Measurements from ENCODE around the gene SV2C.

Gene SV2C

DNA sequence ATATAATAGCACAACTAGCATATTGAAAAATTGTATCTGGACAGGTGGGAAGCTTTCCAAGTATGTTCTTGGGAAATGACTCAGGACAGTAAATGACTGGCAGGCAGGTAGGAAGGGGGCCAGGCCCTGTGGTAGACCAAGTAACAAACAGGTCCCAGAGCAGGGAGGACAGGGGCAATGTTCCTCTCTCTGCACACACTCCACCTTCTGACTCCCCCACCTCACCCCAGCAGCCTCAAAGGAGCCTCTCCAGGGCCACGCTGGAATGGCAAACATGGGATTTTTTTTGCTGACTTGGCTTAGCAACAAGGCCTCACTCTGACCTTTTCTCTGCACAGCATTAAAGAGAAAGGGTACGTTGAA lies 288.8 kb downstream of the SV2C start:
- Histone ChIP-seq H3K79me2 (ENCODE audit: control insufficient read depth, insufficient read depth, low read length, poor library complexity) (no peaks in the 10 kb centered on the region), H3K14ac (ENCODE audit: low read length) (no peak overlapping the region), H3K23ac (ENCODE audit: low read length) (no peak overlapping the region), H4K8ac (ENCODE audit: low read depth, low read length) (no peak overlapping the region), H2BK5ac (ENCODE audit: low read depth, low read length, poor library complexity) (no peak overlapping the region), H3K27ac (ENCODE audit: low read depth, low read length) (peak overlapping the region; percentile 55), H3K27me3 (ENCODE audit: insufficient read depth, low read length) (no peaks in the 10 kb centered on the region), H2AFZ (ENCODE audit: insufficient read depth, low read length, poor library complexity) (no peak overlapping the region), H3K9ac (ENCODE audit: low read length) (no peak overlapping the region), H3K18ac (ENCODE audit: low read length) (no peak overlapping the region), H3K36me3 (ENCODE audit: control insufficient read depth in 1 of 2, insufficient read depth in 2 of 2, low read length in 2 of 2) (no peaks in the 10 kb centered on the region), H4K91ac (ENCODE audit: low read depth, low read length) (peak overlapping the region; percentile 50), H3K4ac (ENCODE audit: low read depth, low read length) (no peak overlapping the region), H4K12ac (ENCODE audit: low read depth, low read length) (no peak overlapping the region), H2AK5ac (ENCODE audit: low read length) (no peak overlapping the region), H3K4me1 (ENCODE audit: control insufficient read depth in 1 of 2, insufficient read depth in 2 of 2, low read length in 2 of 2) (peaks cover 8 to 13% of the 10 kb centered on the region in 2 experiments), H2BK12ac (ENCODE audit: low read length) (no peak overlapping the region), H3K9me3 (ENCODE audit: insufficient read depth, low read depth, low read length) (no peaks in the 10 kb centered on the region), H3K4me2 (ENCODE audit: low read length) (no peak overlapping the region), H3K79me1 (ENCODE audit: low read length) (peaks cover 7% of the 10 kb centered on the region), H3K4me3 (ENCODE audit: low read depth, low read length) (no peak overlapping the region), H2BK120ac (ENCODE audit: insufficient read depth, low read length, poor library complexity) (peak overlapping the region; percentile 56)
- no CpG with 5 or more reads among the region's 2 CpGs for WGBS (ENCODE audit: extremely low coverage, insufficient coverage, insufficient read length)
- DNase-seq = no peak

DNA sequence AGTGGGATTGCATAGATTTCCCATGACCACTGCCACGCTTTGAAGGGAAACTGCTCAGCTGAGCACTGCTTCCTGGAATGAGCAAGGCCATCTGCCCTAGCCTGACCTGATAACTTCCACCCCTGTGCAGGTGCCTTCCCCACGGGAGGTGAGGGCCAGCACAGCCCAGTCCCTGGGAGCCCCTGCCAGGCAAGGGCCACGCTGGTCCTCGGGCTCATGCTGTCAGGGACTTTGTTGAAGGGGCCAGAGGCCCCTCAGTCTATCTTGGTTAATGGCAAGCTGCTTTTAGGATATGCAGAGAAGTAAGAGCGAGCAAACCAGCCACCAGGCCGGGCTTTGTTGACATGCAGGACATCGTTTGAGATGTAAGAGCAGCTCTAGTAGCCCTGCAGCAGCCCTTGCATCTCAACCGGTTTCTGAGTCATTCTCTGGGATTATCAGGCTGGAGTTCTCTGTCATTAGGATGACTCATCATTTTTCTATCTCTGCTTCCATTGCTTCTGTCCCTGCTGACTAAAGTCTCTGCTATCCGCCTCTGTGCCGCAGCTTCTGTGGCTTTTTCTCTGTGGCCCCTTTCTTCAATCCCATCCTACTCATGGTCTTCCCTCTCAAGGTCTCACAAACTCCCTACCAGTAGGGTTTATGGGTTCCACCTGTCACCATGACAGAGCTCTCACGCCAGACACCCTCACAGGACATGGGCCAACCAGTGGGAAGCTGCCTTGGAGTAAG lies 289.3 kb downstream of the SV2C start:
- Histone ChIP-seq H3K14ac (ENCODE audit: low read length) (peak overlapping the region; percentile 45), H2AFZ (ENCODE audit: insufficient read depth, low read length, poor library complexity) (peak overlapping the region; percentile 32), H3K9me3 (ENCODE audit: insufficient read depth, low read depth, low read length) (no peaks in the 10 kb centered on the region), H3K36me3 (ENCODE audit: control insufficient read depth in 1 of 2, insufficient read depth in 2 of 2, low read length in 2 of 2) (no peaks in the 10 kb centered on the region), H2AK5ac (ENCODE audit: low read length) (peak overlapping the region; percentile 30), H4K91ac (ENCODE audit: low read depth, low read length) (peak overlapping the region; percentile 64), H3K4me1 (ENCODE audit: control insufficient read depth in 1 of 2, insufficient read depth in 2 of 2, low read length in 2 of 2) (peaks cover 8 to 13% of the 10 kb centered on the region in 2 experiments), H3K4me3 (ENCODE audit: low read depth, low read length) (no peak overlapping the region), H3K79me1 (ENCODE audit: low read length) (peaks cover 7% of the 10 kb centered on the region), H3K27me3 (ENCODE audit: insufficient read depth, low read length) (no peaks in the 10 kb centered on the region), H3K79me2 (ENCODE audit: control insufficient read depth, insufficient read depth, low read length, poor library complexity) (no peaks in the 10 kb centered on the region), H3K27ac (ENCODE audit: low read depth, low read length) (peak overlapping the region; percentile 77), H3K9ac (ENCODE audit: low read length) (no peak overlapping the region), H2BK12ac (ENCODE audit: low read length) (peak overlapping the region; percentile 51), H3K18ac (ENCODE audit: low read length) (no peak overlapping the region), H2BK5ac (ENCODE audit: low read depth, low read length, poor library complexity) (peak overlapping the region; percentile 29), H3K4me2 (ENCODE audit: low read length) (no peak overlapping the region), H2BK120ac (ENCODE audit: insufficient read depth, low read length, poor library complexity) (peak overlapping the region; percentile 89), H3K23ac (ENCODE audit: low read length) (no peak overlapping the region), H3K4ac (ENCODE audit: low read depth, low read length) (no peak overlapping the region), H4K8ac (ENCODE audit: low read depth, low read length) (peak overlapping the region; percentile 40), H4K12ac (ENCODE audit: low read depth, low read length) (no peak overlapping the region)
- no CpG with 5 or more reads among the region's 11 CpGs for WGBS (ENCODE audit: extremely low coverage, insufficient coverage, insufficient read length)
- peak; percentile 82 to 87 for DNase-seq

DNA sequence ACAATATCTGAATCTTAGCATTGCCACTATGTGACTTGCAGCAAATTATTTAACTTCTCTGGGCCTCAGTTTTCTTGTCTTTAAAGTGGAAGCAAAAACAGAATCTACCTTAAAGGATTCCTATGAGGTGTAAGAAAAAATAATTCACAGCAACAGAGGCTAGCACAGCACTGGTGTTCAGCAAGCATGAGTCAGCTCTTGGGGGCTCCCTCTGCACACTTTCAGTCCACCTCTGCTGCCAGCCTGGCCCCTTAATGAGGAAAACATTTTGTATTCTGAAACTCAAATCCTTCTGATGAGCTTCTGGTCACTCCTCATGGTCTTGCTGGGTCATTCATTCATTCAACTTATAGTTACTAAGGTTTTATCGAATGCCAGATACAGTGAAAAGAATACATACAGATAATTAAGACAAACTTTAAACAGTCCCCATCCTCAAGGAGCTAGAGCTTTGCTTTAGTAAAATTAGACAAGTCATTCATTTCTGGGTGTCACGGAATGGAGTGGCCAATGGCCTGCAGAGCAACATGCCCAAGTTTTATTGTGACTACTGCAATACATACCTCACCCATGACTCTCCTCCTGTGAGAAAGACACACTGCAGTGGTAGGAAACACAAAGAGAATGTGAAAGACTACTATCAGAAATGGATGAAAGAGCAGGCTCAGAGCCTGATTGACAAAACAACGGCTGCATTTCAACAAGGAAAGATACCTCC lies 293.1 kb downstream of the SV2C start:
- no peak overlapping the region for H2BK5ac ChIP-seq (ENCODE audit: low read depth, low read length, poor library complexity)
- H3K27me3 ChIP-seq (ENCODE audit: insufficient read depth, low read length) = no peaks in the 10 kb centered on the region
- H3K14ac ChIP-seq (ENCODE audit: low read length) = no peak overlapping the region
- H2BK12ac ChIP-seq (ENCODE audit: low read length) = no peak overlapping the region
- H4K8ac ChIP-seq (ENCODE audit: low read depth, low read length) = no peak overlapping the region
- H2AK5ac ChIP-seq (ENCODE audit: low read length) = no peak overlapping the region
- H3K27ac ChIP-seq (ENCODE audit: low read depth, low read length) = no peak overlapping the region
- H3K4me2 ChIP-seq (ENCODE audit: low read length) = no peak overlapping the region
- H2AFZ ChIP-seq (ENCODE audit: insufficient read depth, low read length, poor library complexity) = no peak overlapping the region
- no peaks in the 10 kb centered on the region for H3K36me3 ChIP-seq (ENCODE audit: control insufficient read depth in 1 of 2, insufficient read depth in 2 of 2, low read length in 2 of 2)
- H2BK120ac ChIP-seq (ENCODE audit: insufficient read depth, low read length, poor library complexity) = no peak overlapping the region
- WGBS (ENCODE audit: extremely low coverage, insufficient coverage, insufficient read length) = no CpG with 5 or more reads among the region's 3 CpGs
- no peak overlapping the region for H3K18ac ChIP-seq (ENCODE audit: low read length)
- H3K9ac ChIP-seq (ENCODE audit: low read length) = no peak overlapping the region
- H3K4me1 ChIP-seq (ENCODE audit: control insufficient read depth in 1 of 2, insufficient read depth in 2 of 2, low read length in 2 of 2) = peaks cover 8 to 13% of the 10 kb centered on the region in 2 experiments
- no peak overlapping the region for H4K12ac ChIP-seq (ENCODE audit: low read depth, low read length)
- H3K79me2 ChIP-seq (ENCODE audit: control insufficient read depth, insufficient read depth, low read length, poor library complexity) = no peaks in the 10 kb centered on the region
- H3K79me1 ChIP-seq (ENCODE audit: low read length) = peaks cover 7% of the 10 kb centered on the region
- peak in 1 of 2 donors; percentile 9 for DNase-seq
- no peak overlapping the region for H4K91ac ChIP-seq (ENCODE audit: low read depth, low read length)
- H3K4ac ChIP-seq (ENCODE audit: low read depth, low read length) = no peak overlapping the region
- no peaks in the 10 kb centered on the region for H3K9me3 ChIP-seq (ENCODE audit: insufficient read depth, low read depth, low read length)
- no peak overlapping the region for H3K23ac ChIP-seq (ENCODE audit: low read length)
- H3K4me3 ChIP-seq (ENCODE audit: low read depth, low read length) = no peak overlapping the region

DNA sequence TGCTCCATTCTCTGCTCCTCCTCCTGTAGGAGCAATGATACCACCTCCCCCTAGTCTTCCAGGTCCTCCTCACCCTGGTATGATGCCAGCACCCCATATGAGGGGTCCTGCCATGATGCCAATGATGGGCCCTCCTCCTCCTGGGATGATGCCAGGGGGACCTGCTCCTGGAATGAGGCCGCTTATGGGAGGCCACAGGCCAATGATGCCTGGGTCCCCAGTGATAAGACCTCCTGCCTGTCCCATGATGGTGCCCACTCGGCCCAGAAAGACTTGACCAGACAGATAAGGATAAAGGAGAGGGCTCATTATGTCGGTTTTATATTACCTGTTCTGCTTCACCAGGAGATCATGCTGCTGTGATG lies 293.7 kb downstream of the SV2C start:
- DNase-seq = no peak
- H3K4me3 ChIP-seq (ENCODE audit: low read depth, low read length) = no peak overlapping the region
- peaks cover 7% of the 10 kb centered on the region for H3K79me1 ChIP-seq (ENCODE audit: low read length)
- WGBS (ENCODE audit: extremely low coverage, insufficient coverage, insufficient read length) = no CpG with 5 or more reads among the region's 3 CpGs
- no peak overlapping the region for H2BK5ac ChIP-seq (ENCODE audit: low read depth, low read length, poor library complexity)
- H3K79me2 ChIP-seq (ENCODE audit: control insufficient read depth, insufficient read depth, low read length, poor library complexity) = no peaks in the 10 kb centered on the region
- H3K9ac ChIP-seq (ENCODE audit: low read length) = no peak overlapping the region
- no peak overlapping the region for H2BK120ac ChIP-seq (ENCODE audit: insufficient read depth, low read length, poor library complexity)
- no peaks in the 10 kb centered on the region for H3K36me3 ChIP-seq (ENCODE audit: control insufficient read depth in 1 of 2, insufficient read depth in 2 of 2, low read length in 2 of 2)
- no peak overlapping the region for H2AK5ac ChIP-seq (ENCODE audit: low read length)
- no peak overlapping the region for H3K4me2 ChIP-seq (ENCODE audit: low read length)
- H3K27ac ChIP-seq (ENCODE audit: low read depth, low read length) = no peak overlapping the region
- no peak overlapping the region for H4K12ac ChIP-seq (ENCODE audit: low read depth, low read length)
- H2AFZ ChIP-seq (ENCODE audit: insufficient read depth, low read length, poor library complexity) = no peak overlapping the region
- H3K18ac ChIP-seq (ENCODE audit: low read length) = no peak overlapping the region
- H3K14ac ChIP-seq (ENCODE audit: low read length) = no peak overlapping the region
- no peaks in the 10 kb centered on the region for H3K27me3 ChIP-seq (ENCODE audit: insufficient read depth, low read length)
- H3K4ac ChIP-seq (ENCODE audit: low read depth, low read length) = no peak overlapping the region
- no peak overlapping the region for H4K91ac ChIP-seq (ENCODE audit: low read depth, low read length)
- H3K4me1 ChIP-seq (ENCODE audit: control insufficient read depth in 1 of 2, insufficient read depth in 2 of 2, low read length in 2 of 2) = peaks cover 8 to 13% of the 10 kb centered on the region in 2 experiments
- no peak overlapping the region for H4K8ac ChIP-seq (ENCODE audit: low read depth, low read length)
- H3K23ac ChIP-seq (ENCODE audit: low read length) = no peak overlapping the region
- H2BK12ac ChIP-seq (ENCODE audit: low read length) = no peak overlapping the region
- H3K9me3 ChIP-seq (ENCODE audit: insufficient read depth, low read depth, low read length) = no peaks in the 10 kb centered on the region
